ENCODE measurements around the gene FES.
"Not testable (repeated sequence)": the region's sequence is repeated elsewhere in the genome, so short reads cannot be mapped to it uniquely, and the experiment has no call there.

Gene FES

GRCh38 chr15:90860942-90861675 lies 23.2 kb upstream of the FES start:
- DNase-seq (ENCODE audit: low read depth in 2 of 2) = no peak

DNA sequence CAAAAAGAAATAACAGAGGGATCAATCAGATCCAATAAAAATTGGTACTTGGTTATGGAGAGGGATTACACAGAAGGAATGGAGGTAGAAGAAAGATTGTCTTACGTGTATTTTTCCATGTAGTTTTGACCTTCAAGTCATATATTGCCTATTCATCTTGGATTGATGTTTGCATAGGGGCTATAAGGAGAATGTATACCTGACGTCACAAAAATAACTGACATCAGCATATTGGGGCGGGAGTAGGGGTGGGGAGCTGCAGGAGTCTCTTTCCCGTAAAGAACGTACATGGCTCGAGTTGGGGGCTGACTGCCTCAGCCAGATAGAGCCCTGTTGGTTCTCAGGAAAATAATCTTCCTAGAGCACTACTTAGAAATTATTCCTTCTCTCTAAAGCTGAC lies 21.8 kb upstream of the FES start:
- no peak for DNase-seq (ENCODE audit: low read depth in 2 of 2)

- DNase-seq (ENCODE audit: low read depth in 2 of 2) = no peak
Observed at GRCh38 chr15:90862964-90863778, 21.1 kb upstream of the FES start.

- DNase-seq (ENCODE audit: low read depth in 2 of 2) = no peak
Observed at GRCh38 chr15:90863987-90864386, 20.3 kb upstream of the FES start.

DNA sequence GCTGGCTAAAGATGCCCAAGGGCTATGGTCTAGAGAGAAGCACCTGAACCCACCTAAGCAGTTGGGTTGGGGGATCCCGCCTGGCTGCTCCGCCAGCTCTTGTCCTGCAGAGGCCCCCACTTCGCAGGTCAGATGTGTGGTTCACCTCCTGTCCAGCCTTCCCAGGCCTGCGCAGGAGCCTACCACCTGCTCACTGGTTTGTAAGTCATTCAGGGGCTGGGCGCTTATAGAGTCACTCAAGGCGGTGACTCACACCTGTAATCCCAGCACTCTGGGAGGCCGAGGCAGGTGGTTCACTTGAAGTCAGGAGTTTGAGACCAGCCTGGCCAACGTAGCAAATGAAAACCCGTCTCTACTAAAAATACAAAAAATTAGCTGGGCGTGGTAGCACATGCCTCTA lies 19.8 kb upstream of the FES start:
- no peak for DNase-seq (ENCODE audit: low read depth in 2 of 2)

- DNase-seq (ENCODE audit: low read depth in 2 of 2) = no peak
Observed at GRCh38 chr15:90865702-90866101, 18.6 kb upstream of the FES start.

DNA sequence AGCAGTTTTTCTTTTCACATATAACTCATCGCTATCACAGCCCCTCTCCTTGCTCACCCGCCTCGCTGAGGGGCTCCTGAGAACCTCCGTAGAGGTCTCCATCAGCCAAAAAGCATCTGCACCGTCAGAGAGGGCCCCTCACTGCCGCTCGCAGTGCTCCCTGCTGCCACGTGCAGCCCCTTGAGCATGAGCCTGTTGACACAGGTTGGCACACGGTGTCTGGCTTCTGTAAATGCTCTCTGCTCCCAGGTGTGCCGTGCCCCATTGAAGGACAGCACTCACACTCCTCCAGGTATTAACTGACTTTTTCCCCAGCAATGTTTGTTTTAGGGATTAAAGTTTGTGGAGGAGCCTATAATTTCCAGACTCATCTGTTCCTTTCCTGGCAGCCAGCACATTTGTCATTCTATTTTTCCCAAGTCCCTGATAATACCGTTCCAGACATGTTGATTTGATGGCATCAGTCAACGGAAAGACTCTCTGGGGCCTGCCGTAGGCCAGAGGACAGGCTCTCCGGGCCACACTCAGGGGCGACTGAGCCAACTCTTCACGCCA lies 18.1 kb upstream of the FES start:
- DNase-seq (ENCODE audit: low read depth in 2 of 2) = no peak

DNA sequence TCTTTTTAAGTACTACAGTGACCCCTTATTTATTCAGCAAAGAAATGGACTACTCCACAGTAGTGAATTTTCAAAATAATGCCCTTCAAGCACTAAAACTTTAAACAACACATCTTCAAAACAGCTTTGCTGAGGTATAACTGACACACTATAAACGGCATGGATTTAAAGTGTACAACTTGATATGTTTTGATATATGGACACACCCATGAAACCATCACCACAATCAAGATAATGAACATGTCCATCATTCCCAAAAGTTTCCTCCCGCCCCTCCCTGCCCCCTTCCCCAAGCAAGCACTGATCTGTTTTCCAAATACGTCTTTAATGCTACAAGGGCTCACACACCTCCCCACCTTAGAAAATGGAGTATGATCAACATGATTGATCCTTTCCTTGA lies 17.5 kb upstream of the FES start:
- DNase-seq (ENCODE audit: low read depth in 2 of 2) = no peak

- no peak for DNase-seq (ENCODE audit: low read depth in 2 of 2)
Observed at GRCh38 chr15:90868261-90868689, 16.0 kb upstream of the FES start, which contains the start of gene FURIN. Gene FURIN (plus strand): TSS chr15:90868588. CDS start chr15:90875741, 7,153 bp downstream.

DNA sequence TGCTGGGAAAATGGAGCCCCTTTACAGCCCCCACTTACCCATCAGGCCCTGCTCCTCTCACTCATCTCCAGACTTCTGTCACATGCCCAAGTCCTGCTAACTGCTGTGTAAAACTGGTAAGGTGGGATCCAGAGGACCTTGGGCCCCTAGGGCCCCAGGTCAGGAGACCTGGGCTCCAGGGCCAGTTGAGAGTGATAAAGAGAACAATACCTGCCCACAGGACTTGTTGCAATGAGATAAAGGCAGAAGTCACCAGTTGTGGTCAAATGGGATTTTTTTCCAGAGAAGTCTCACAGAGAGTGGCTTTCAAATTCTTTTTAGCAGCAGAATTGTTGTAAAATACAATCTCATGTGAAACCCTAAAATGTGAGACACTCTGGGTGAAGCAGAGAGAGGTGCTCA lies 15.2 kb upstream of the FES start:
- DNase-seq (ENCODE audit: low read depth in 2 of 2) = no peak

GRCh38 chr15:90869601-90870353 lies 14.5 kb upstream of the FES start:
- no peak for DNase-seq (ENCODE audit: low read depth in 2 of 2)

DNA sequence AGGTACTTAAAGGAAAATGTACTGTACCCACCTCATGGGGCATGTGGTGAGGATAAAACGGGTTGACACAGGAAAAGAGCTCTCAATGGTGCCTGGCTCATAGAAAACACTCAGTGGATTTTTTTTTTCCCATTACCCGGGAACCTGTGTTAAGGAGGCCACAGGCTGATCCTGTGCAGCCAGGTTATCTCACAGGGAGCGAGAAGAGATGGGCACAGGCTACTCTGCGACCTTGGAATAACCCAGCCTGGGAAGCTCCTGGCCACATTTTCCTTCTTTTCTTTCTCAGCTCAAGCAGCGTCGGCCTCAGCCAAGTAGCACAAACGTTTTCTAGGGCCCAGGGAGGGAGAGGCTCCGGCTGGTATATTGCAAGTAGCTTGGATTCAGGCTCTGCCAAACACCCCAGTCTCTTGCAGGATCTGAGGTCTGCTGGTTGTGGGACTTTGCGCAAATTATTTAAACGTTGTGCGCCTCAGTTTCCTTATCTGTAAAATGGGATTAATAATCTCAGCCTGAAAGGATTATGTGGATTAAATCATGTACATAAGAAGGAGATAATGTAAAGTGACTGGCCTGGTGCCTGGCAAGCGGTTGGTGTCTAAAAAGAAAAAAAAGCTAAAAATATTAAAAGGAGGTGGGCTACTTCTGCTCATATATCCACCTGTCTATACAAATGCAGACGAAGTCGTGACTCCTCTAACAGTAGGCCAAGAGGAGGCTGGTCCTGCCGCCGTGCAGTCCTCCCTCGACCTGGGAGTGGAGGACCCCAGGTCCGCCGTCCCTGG lies 13.8 kb upstream of the FES start:
- DNase-seq (ENCODE audit: low read depth in 2 of 2) = no peak

- DNase-seq (ENCODE audit: low read depth in 2 of 2) = no peak
Observed at GRCh38 chr15:90871139-90871715, 13.1 kb upstream of the FES start.

GRCh38 chr15:90871716-90872485 lies 12.4 kb upstream of the FES start:
- DNase-seq (ENCODE audit: low read depth in 2 of 2) = no peak

DNA sequence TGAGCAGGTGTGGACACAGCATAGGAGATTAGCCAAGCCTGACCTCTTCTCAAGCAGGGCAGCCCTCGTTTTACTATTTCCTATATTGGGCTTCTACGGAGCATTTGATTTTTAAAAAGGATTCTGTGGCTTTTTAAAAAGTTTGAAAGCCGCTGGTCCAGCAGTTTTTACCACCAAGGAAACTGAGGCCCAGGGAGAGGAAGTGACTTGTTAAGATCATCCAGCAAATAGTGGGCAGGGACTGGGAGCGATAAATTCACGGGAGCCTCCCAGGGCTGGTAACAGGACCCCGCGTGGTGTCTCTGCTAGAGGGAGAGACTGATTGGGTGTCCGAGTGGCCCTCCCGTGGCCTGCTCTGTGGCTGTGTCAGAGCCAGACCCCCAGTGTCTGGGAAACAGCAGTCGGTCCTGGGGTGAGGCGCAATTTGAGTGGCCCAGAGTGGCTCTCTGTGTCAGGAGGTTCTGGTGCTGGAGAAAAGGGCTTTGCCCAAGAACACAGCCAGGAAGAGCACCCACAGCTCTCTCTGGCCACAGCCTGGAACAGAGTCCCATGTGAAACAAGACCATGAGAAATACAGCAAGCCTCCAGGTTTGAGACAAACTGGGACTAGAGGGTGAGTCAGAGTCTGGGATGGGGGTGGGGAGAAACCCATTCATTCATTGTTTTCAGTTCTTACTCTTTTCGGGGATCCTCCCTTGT lies 11.7 kb upstream of the FES start:
- DNase-seq (ENCODE audit: low read depth in 2 of 2) = peak in 1 of 2 donors; percentile 42

GRCh38 chr15:90873488-90873997 lies 10.8 kb upstream of the FES start:
- DNase-seq (ENCODE audit: low read depth in 2 of 2) = no peak

GRCh38 chr15:90873998-90874605 lies 10.2 kb upstream of the FES start:
- DNase-seq (ENCODE audit: low read depth in 2 of 2) = no peak

GRCh38 chr15:90874986-90875385 lies 9.3 kb upstream of the FES start:
- DNase-seq (ENCODE audit: low read depth in 2 of 2) = not testable (repeated sequence)

DNA sequence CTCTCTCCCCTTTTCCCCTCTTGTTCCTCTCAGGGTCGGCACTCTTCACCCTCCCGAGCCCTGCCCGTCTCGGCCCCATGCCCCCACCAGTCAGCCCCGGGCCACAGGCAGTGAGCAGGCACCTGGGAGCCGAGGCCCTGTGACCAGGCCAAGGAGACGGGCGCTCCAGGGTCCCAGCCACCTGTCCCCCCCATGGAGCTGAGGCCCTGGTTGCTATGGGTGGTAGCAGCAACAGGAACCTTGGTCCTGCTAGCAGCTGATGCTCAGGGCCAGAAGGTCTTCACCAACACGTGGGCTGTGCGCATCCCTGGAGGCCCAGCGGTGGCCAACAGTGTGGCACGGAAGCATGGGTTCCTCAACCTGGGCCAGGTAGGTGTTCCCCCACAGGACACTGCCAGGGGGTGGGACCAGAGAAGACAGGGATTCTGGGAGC lies 8.7 kb upstream of the FES start:
- no peak for DNase-seq (ENCODE audit: low read depth in 2 of 2)
